GM03348 (cell line): ENCODE measurements around the gene PPM1H.

Experiments used
- DNase-seq: peaks from one replicate; pipeline ENCODE4 v3.0.0; 2012; ENCODE audit warnings: low spot score

Gene PPM1H

DNA sequence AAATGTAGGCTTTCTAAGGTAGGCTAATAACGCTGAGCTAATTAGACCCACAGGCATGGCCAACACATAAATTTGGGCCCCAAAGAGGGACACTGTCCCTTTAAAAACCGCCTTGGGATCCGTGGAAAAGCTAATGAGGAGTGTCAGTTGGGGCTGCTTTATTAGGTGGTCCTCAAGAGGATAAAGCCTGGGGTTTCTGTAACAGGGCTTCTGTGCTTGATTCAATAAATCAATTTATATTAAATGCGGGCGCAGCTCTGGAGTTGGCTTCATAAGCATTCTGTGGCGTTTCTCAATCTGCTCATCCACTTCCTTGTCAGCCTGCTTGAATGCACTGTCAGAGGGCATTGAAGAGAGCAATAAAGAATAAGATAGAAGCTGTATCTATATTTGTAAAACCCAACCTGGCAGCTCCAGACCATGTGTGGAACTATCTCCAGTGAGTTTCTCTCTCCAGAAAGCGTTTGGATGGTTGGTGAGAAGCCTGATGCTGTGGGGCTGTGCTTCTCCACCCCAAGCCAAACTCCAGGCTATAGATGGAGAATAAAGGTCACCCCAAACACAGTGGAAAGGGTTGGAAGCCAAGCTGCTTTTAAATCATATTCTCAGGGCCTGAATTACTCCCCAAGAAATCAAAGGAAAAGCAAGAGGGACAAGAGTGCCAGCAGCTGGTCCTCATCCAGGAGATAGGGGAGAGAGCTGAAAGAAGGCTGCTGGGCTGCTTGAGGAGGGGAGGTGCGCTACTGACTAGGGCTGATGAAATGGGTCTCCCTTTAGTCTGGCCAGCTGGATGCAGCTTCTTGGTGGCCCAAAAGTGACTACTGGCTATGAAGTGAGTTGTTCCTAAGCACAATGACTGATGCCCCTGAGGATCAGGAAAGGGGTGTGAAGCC lies 222.0 kb downstream of the PPM1H start:
- DNase-seq = no peak

DNA sequence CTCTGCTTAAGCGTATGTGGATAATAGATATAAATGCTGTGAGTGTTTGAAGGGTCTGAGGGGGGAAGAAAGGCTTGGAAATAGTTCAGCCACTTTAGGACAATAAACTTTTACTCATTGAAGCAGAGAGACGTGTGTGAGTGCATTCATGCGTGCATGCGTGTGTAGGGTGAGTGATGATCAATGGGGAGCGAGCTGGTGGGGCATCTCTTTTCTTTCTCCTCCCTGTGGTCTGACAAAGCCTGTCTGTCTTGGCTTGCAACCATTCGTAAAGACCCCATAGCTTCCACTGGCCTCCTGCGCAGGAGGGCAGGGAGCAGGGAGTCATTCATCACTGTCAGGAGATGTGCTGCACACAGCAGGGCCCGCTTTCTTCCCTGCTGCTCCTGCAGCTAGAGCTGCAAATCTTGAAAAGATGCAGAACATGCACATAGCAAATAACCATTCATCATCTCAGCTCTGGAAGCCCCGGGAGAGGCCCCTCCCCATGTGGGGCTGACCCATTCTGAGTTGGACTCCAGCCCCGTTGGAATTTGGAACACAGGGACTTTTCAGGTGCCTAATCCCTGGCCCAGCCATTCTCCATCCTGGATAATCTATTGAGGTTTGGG lies 223.2 kb downstream of the PPM1H start:
- peak; percentile 6 for DNase-seq

DNA sequence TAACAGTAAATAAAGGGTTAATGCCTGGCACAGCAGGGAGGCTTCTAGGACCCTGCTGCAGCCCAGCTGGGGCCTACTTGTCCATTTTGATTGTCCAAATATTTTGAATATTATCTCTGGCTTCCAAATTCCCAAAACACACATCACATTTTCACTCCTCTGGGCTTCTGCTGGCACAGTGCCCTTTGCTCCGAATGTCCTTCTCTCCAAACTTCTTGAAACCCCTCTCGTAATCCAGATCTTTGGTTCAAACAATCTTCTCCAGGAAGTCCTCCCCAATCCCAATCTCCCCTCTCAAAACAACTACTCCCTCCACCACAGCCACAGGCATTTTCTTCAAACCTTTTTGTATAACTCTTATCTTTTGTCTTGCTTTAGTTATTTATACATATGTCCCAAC lies 225.6 kb downstream of the PPM1H start:
- peak; percentile 16 for DNase-seq

DNA sequence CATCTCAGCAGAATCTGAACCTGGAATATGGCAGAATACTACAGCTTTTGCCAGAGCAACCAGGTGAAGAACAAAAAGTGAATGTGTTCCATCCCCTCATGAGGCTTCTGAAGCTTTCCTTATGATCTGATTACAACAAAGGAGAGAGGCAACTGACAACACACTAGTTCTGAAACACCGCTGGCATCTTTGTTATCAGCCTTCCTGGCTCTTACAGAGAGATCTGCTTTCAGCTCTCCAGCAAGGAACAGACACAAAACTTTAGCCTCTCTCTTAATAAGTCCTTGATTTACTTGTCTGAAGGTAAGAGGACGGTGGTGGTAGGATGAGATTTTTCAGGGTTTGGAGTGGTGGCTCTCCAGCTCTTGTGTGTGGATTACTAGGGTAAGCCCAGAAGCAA lies 227.0 kb downstream of the PPM1H start:
- DNase-seq = no peak

DNA sequence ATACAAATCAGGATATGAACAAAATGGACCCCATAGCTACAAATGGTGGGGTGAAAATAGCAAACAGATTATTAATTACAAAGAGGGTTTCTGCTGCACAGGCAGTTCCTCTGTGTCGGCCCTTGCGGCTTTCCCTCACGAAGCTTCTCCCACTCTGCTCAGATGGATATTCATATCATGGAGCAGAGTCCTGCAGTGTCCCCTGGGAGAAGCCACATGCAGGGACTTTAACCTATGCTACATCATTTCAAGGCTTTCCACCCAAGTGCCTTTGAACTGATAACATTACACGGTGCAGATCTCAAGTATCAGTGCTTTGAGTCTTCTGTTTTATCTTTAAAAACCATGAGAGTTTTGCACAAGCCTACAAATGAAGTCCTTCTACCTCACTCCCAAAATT lies 229.1 kb downstream of the PPM1H start:
- no peak for DNase-seq

DNA sequence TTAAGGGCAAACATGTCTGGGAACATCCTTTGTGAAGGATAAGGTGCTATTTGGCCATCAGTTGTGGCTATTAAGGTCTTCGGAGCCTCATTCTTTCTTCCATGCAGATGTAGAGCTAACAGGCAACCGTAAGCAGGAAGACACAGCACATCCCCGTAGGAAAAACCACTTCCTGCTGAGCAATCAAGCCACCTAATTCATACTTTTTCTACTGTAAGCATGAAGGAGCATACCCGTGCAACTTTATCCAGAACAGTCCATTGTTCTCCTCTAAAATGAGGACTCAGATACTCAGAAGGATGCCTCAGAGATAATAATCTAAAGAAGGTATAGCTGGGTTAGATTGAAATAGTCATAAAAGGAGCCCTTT lies 232.0 kb downstream of the PPM1H start:
- no peak for DNase-seq

DNA sequence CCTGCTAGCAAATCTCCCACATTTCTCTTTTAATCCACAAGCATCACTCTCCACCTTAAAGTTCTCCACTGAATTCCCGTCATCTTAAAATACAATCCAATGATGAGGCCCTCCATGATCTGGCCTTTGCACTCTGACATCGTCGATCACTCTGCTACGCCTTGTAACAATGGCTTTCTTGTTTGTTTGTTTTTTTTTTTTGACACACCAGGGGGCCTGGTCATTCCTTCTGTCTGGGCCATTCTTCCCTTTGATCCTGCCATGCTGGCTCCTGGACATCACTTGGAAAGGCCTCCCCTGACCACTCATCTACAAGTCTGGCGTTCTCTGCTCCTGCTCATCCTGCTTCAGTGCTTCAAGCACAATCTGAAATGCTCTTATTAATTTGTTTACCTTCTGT lies 233.5 kb downstream of the PPM1H start:
- DNase-seq = no peak

DNA sequence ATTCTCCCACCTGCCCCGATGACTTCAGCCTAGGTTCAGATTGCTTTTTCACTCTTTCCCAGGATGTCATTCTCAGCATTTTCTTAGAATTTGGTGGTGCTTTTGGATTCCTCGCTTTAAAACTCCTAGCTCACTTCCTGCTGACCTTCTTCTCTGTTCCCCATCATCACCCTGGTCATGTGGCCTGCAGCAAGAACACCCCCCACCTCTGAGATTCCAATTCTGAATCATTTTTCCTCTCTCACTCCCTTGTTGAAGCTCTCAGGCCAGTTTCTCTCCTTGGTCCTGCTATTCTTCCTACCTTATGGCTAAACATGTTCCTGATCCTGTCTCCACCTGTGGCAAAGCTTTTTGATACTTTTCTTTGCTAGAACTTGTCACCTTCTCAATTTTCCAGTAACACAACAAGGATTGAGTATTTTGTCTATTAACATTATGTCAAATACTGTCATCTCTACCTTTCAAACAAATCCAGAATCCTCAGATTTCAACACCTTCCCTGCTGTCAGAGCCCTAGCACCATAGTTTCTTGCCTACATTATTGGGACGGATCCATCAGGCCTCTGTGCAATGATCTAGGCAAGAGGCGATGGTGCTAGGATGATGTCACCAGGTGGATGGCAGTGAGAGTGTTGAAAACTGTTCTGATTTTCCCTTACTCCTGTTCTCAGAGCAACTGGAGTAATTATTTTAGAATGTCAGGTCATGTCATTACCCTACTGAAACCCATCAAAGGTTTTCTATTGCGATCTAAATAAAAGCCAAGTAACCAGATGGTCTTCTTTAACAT lies 234.7 kb downstream of the PPM1H start:
- no peak for DNase-seq

DNA sequence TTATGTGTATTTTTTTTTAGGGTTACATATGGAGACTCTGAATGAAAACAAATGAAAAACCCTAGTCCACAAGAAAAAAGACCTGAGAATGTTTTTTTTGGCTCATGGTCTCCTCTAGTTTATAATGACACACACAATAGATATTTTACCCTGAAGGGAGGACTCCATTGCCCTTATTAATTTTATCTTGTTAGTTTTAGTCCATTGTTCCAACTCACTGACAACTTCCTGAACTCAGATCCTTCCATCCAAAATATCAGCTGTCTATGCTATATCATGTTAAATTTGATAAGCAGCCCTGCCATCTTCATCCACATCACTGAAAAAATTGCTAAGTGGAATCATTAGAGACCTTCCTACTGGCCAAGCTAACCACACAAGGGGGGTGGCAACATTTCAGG lies 236.2 kb downstream of the PPM1H start:
- DNase-seq = no peak

DNA sequence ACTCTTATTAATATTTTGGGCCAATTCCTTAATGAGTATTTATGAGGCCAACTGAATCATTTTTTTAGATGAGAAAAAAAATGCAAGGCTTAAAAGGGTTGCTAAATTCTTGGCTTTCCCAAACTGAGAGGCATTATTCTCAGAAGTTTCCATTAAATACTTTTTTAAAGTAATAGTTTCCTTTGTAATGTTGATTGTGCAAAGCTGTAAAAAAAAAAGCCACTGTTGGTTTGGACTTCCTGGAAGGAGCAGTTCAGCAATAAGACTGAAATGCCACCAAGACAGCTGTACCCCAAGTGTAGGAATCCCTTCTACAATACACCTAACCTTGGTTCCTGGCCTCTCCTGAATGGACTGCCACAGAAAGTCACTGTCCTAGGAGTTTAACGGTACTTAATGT lies 237.1 kb downstream of the PPM1H start:
- DNase-seq = no peak

DNA sequence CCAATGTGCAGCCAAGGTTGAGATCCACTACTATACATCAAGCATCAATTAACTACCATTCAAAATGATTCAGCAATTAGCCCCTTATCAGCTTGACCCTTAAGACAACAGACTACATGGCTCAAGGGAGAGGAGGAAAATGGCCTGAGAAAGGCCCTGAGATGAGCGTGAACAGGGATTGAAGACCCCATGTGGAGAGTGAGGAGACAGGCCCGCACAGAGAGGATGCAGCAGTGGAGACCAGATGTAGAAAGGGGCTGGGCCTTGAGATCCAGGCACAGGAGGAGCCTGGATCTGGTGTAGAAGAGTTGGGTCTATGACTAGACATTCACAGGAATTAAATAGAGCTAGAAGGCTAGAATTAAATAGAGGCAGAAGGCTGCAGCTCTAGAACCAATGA lies 239.3 kb downstream of the PPM1H start:
- no peak for DNase-seq

DNA sequence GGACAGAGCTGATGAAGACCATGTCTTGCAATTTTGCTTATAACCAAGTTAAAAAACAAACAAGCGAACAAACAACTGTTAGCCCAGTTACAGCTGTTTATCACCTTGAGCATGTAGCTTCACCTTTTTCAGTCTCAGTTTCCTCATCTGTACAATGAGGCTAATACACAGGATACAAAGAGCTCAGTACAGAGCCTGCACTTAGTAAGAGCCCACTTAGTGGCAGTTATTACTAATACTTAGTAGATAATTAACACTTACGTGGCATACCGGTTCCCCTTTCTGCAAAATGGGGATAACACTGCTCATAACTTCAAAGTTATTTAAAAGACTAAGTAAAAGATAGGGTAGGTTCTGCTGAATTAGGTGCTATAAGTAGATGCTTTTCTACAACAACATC lies 240.3 kb downstream of the PPM1H start:
- no peak for DNase-seq

DNA sequence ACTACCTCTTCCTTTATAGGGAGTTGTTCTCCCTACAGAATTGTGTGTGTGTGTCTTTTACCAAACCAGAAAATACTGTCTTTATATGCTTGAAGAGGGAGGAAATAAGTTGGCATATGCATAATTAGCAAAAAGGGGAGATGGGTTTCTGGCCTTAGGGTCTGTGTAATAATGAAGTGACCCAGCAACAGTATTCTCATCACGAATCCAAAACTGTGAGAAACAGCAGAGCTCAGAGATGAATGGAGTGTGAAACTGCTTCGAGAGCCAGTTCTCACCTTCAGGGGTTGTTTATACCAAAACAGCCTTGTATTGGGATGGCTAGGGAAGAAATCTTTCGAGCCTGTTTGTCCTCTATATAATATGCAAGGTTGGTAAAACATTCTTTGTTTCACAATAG lies 240.8 kb downstream of the PPM1H start:
- DNase-seq = no peak

DNA sequence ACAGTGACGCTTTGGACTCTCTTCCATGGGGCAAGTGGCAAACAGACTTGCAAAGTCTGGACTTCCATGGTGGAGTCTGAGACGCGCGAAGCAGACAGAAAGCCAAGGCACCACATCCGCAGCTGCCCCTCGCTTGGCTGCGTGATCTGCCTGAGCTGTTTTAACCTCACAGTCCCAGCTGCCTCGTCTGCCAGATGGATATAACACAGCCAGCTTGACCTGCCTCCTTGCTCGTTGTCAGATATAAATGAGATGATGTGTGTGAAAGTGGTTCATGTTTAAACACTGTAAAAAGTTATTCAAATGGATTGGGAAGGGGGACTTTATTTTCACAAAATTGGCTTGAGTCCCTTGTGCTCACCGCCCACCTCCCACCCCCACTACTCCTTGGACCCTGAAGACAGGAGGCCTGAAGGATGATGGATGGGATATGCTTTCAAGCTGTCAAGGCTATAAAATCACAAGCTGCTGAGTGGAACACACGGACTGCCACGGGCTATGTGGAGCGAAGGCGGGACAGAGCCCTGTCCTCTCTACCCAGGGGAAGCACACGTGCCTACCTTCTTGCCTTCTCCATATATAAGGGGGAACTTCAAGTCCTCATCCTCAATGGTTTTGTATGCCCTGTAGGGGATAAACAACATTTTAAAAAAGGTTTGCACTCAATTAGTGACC lies 241.4 kb downstream of the PPM1H start:
- no peak for DNase-seq

DNA sequence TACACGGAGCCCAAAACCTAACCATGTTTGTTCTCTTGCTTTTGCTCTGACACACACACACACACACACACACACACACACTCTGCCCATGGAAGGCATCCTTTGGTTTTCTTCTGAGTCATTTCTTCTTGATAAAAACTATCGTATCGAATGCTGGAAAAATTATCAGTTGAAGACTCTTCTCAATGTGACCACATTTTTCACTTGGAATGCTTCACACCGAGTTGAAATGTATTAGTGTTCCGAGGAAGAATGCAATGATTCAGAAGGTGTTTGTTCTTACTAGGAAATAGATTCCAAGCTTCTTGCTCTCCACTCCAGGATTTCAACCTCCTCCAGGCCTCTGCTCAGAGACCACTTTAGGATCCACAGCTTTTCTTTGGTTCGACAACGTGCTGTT lies 242.1 kb downstream of the PPM1H start:
- peak; percentile 64 for DNase-seq

DNA sequence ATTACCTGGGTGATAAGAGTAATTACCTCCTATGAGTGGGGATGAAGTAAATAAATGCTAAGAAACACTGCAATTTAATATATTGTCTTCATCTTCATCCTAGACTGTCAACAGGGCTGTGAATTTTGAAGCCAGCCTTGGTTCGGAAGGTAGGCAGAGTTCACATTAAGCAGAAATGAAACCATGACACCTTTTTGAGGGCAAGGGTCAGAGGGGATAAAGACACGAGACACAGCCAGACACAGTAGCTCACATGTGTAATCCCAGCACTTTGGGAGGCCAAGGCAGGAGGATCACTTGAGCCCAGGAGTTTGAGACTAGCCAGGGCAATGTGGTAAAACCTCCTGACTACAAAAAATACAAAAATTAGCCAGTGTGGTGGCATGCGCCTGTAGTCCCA lies 243.6 kb downstream of the PPM1H start:
- DNase-seq = no peak

DNA sequence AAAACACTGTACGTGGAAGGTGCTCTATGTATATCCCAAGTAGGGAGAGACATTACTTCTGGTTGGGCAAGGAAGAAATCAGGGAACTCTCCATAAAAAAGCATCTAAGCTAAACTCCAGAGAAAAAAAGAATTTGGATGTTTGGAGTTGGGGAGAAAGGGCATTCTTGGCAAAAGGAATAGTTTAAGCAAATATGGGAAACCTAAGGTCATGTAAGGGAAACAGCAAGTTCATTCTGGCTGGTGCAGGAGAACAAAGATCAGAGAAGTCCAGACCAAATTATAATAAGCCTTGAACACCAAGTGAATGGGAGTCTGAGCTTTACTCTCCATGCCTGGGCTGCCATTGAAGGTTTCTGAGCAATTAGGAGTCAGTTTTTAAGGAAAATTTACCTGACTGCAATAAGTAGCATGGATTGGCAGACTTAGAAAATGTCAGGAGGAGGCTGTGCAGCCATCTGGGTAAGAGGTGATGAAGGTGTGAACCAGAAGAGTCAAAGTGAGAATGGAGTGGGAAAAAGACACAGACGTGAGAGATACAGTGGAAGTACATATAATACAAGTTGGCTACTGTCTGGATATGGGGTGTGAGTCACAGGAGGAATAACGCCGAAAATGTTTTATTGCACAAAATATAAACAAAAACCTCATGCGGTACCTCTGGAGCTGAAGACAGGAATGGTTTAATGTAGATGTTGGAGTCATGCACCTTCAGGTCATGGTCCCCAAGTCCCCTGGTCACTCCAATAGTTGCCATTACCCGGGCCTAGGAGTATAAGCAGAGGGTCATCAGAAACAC lies 245.7 kb downstream of the PPM1H start:
- DNase-seq = no peak

DNA sequence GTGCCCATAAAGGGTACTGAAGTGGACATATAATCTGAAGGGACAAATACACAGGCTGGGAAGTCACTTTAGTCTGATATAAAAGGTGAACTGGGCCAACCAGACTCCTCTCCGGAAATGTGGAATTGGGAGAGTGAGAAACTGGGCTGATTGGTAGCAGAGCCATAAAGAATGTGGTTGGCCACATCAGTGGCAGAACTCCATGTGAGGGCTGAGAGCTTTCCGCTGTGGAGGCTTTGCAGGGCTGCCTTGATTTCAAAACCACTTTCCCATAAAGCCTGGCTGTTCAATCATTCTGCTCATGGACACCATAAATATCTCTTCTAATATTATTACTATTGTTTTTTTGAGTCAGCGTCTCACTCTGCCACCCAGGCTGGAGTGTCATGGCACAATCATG lies 248.0 kb downstream of the PPM1H start:
- peak; percentile 61 for DNase-seq

DNA sequence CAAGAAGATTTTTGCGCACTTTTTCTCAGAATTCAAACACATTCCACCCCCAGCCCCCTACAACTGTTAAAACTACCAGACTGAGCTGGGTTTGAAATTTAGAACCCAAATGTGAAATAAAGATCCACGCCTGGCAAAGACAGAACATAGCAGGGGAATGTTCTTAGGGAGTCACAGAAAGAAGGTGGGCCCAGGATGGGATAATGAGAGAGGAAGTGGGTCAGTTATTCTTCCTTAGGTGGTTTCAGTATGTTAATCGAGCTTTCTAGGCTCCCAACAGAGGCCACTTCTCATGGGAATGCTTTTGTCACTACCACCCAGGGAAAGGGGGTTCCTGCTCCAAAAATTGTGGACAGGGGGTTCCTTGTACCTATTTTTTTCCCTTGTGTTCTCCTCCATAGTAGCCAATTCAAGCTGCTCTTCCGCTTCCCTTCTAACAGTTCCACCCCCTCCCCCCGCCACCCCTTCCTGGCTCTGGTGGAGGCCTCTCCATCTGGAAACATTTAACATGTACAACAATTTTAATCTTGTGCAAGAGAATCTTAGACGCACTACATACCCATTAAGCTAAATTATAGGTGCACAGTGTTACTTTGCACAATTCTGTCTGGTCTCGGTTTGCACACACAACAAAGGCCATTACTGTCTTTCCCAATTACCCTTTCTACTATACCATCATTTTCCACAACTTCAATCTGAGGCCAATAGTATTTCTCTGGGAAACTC lies 250.2 kb downstream of the PPM1H start:
- DNase-seq = peak; percentile 77

DNA sequence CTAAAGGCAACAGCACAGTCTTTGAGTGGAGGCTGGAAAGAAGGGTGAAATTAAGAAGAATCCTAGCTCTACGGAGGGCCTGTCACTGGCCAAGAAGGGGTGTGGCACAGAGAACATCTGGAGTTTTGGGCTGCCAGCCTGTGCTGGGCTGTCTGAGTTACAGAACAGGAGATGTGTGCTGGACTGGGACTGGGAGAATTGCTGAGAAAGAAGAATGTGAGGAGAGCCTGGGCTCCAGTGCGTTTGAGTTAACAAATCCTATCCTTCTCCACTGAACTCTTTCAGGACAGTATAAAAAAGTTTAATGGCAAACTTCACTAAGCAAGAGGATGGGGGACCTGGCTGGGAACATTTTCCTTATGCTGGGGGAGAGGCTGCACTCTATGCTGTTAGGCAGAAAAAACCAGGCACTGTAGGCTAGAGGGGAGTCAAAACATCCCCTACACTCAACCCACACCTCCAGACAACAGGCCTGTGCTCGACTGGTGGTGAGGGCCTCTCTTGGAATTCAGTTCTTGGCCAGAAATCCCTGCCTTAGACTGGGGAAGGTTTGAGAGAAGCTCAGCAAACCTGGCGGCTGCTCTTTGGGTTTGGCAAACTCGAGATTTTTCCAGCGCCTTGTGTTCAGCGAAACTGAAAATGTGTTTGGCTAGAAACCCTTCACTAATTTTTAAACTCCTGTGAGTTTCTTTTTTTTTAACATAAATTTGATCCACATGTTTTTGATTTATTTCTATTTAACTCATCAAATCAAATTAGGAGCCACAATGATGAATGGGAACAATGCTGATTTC lies 251.0 kb downstream of the PPM1H start:
- peak; percentile 85 for DNase-seq
